GM12891 (cell line): ENCODE data around the gene CSMD2.

ENCODE experiments used
- POLR2A ChIP-seq: IDR thresholded peaks from 2 replicates; pipeline ENCODE4 v1.6.1; 2011; ENCODE audit warnings: low read depth, low read length, control low read depth
- POLR2AphosphoS5 ChIP-seq: IDR thresholded peaks from 2 replicates; pipeline ENCODE4 v1.6.1; 2011; ENCODE audit warnings: low read depth, low read length, control low read depth
- TAF1 ChIP-seq: IDR thresholded peaks from 2 replicates; pipeline ENCODE4 v1.6.1; 2011; ENCODE audit warnings: low read depth, low read length, control low read depth

GRCh38 chr1:34137411-34137810 is 27.6 kb downstream of the CSMD2 start:
- no peak for TF ChIP-seq TAF1
- no peak for TF ChIP-seq POLR2A
- TF ChIP-seq POLR2AphosphoS5 = no peak
